HFFc6 (cell line): ENCODE measurements around the gene CD164L2. TPM values are rescaled to one million over a fixed set of nuclear protein-coding genes. Genes with fewer than 3 reads are reported as not detected.
A peak's percentile ranks its signal among the peaks of the same experiment; 100 is the strongest.

Experiments used
- DNase-seq: peaks from one replicate; pipeline ENCODE4 v3.0.0-alpha.2; 2018
- H3K27ac Mint-ChIP-seq: 2 replicates; pipeline ENCODE4 v1.8.0; 2020; ENCODE audit warnings: mild to moderate bottlenecking, mixed read lengths
- H3K27me3 Mint-ChIP-seq: 2 replicates; pipeline ENCODE4 v1.8.0; 2021; ENCODE audit warnings: mild to moderate bottlenecking, moderate library complexity, mixed read lengths; ENCODE audit not compliant: insufficient read depth
- H3K36me3 Mint-ChIP-seq: 2 replicates; pipeline ENCODE4 v1.8.0; 2021; ENCODE audit warnings: low read depth, mixed read lengths
- H3K4me1 Mint-ChIP-seq: 2 replicates; pipeline ENCODE4 v1.8.0; 2020; ENCODE audit warnings: low read depth, mixed read lengths
- H3K4me3 Mint-ChIP-seq: 2 replicates; pipeline ENCODE4 v1.8.0; 2020; ENCODE audit warnings: mild to moderate bottlenecking, moderate library complexity, mixed read lengths
- H3K9me3 Mint-ChIP-seq: 2 replicates; pipeline ENCODE4 v1.8.0; 2020; ENCODE audit warnings: mild to moderate bottlenecking, mixed read lengths
- CTCF ChIP-seq: fragments of 200-600 bp; sonication (generic); IDR thresholded peaks from 2 replicates; pipeline ENCODE4 v1.5.0; 2021; ENCODE audit warnings: antibody characterized with exemption, mild to moderate bottlenecking
- total RNA-seq, 6 experiments: library from RNA; stranded (reverse); fragmentation: NEBNext Ultra II Directional; extraction: Animal tissue kit (Norgen Biotek cat#: 25700); gene quantifications; 2 replicates in 1 of 6; 3 replicates in 5 of 6; pipeline ENCODE4 v1.2.3, GENCODE V29; 2021

The CD164L2 gene
- total RNA-seq, 6 experiments from 2014 or later = not detected

- H3K4me1 Mint-ChIP-seq = peaks cover 34% of the 10 kb centered on the region
- peaks cover 41% of the 10 kb centered on the region for H3K36me3 Mint-ChIP-seq
- peak; percentile 86 for TF ChIP-seq CTCF
- H3K9me3 Mint-ChIP-seq = no peaks in the 10 kb centered on the region
- no peak overlapping the region for H3K27ac Mint-ChIP-seq
- peak; percentile 74 for DNase-seq
- H3K4me3 Mint-ChIP-seq = no peak overlapping the region
- no peaks in the 10 kb centered on the region for H3K27me3 Mint-ChIP-seq
Observed at GRCh38 chr1:27416387-27417111, 33.4 kb upstream of the CD164L2 start.

- Mint-ChIP-seq H3K27me3 (no peaks in the 10 kb centered on the region), H3K27ac (no peak overlapping the region), H3K36me3 (peaks cover 45% of the 10 kb centered on the region), H3K4me1 (peaks cover 26% of the 10 kb centered on the region), H3K4me3 (no peak overlapping the region), H3K9me3 (no peaks in the 10 kb centered on the region)
- no peak for TF ChIP-seq CTCF
- DNase-seq = no peak
Observed at GRCh38 chr1:27414091-27414490, 31.0 kb upstream of the CD164L2 start.

GRCh38 chr1:27413004-27413403 lies 29.9 kb upstream of the CD164L2 start:
- no peak for TF ChIP-seq CTCF
- Mint-ChIP-seq H3K9me3 (no peaks in the 10 kb centered on the region), H3K27ac (no peak overlapping the region), H3K27me3 (no peaks in the 10 kb centered on the region), H3K4me1 (peaks cover 21% of the 10 kb centered on the region), H3K4me3 (no peak overlapping the region), H3K36me3 (peaks cover 44% of the 10 kb centered on the region)
- no peak for DNase-seq

- H3K36me3 Mint-ChIP-seq = peaks cover 49% of the 10 kb centered on the region
- no peak overlapping the region for H3K27ac Mint-ChIP-seq
- DNase-seq = no peak
- H3K4me3 Mint-ChIP-seq = no peak overlapping the region
- TF ChIP-seq CTCF = no peak
- no peaks in the 10 kb centered on the region for H3K27me3 Mint-ChIP-seq
- H3K9me3 Mint-ChIP-seq = no peaks in the 10 kb centered on the region
- H3K4me1 Mint-ChIP-seq = peaks cover 19% of the 10 kb centered on the region
Observed at GRCh38 chr1:27412502-27412901, 29.4 kb upstream of the CD164L2 start.

- H3K9me3 Mint-ChIP-seq = no peaks in the 10 kb centered on the region
- DNase-seq = no peak
- H3K27ac Mint-ChIP-seq = peak overlapping the region; percentile 14; the same call in 1 of the 2 replicates
- H3K27me3 Mint-ChIP-seq = peaks cover 1% of the 10 kb centered on the region; the same call in 1 of the 2 replicates
- no peak overlapping the region for H3K4me3 Mint-ChIP-seq
- TF ChIP-seq CTCF = no peak
- H3K36me3 Mint-ChIP-seq = peaks cover 42% of the 10 kb centered on the region
- H3K4me1 Mint-ChIP-seq = peaks cover 7% of the 10 kb centered on the region
Observed at GRCh38 chr1:27410709-27411108, 27.6 kb upstream of the CD164L2 start.
